SK-N-SH (cell line): Measurements from ENCODE around the gene PNKP. TPM values are rescaled to one million over a fixed set of nuclear protein-coding genes. Genes with fewer than 3 reads are reported as not detected.

Source experiments
- CTCF ChIA-PET: fragments of 300-600, 350-600 bp; formaldehyde crosslinking; extraction: SDS; loops from one replicate; lab custom pipeline; 2021; lab: Yijun Ruan, JAX
- POLR2A ChIA-PET: fragments of 350-600 bp; sonication (Branson Sonifier 250); formaldehyde crosslinking; extraction: SDS; loops from one replicate; lab custom pipeline; 2020; ENCODE audit warnings: antibody characterized with exemption, inconsistent platforms; lab: Yijun Ruan, JAX
- DNase-seq: peaks from one replicate; pipeline ENCODE4 v3.0.0; 2012
- H2AFZ ChIP-seq: fragments of 200-600 bp; sonication (generic); 2 replicates; pipeline ENCODE4 v1.8.1; 2016; ENCODE audit warnings: antibody characterized with exemption, mild to moderate bottlenecking, low read depth
- H3F3A ChIP-seq: fragments of 200-600 bp; sonication (generic); replicated peaks from 2 replicates; pipeline ENCODE3; 2016; ENCODE audit warnings: antibody characterized with exemption, mild to moderate bottlenecking; ENCODE audit not compliant: insufficient read depth
- H3K27ac ChIP-seq, 2 experiments: fragments of 200-500 bp in 1 of 2; fragments of 200-600 bp in 1 of 2; sonication (Bioruptor generic) in 1 of 2; sonication (generic), shearing (Covaris generic) in 1 of 2; 2 replicates each; pipeline versions ENCODE4 v1.5.1 to v1.6.1; 2014 to 2016; ENCODE audit warnings: low read depth in 2 of 2, inconsistent platforms in 1 of 2, low read length in 1 of 2, mild to moderate bottlenecking in 1 of 2, mixed read lengths in 1 of 2
- H3K27me3 ChIP-seq: fragments of 200-600 bp; sonication (generic), shearing (Covaris generic); 2 replicates; pipeline ENCODE4 v1.6.1; 2016; ENCODE audit warnings: mixed run types; ENCODE audit not compliant: insufficient read depth
- H3K36me3 ChIP-seq, 2 experiments: fragments of 200-500 bp in 1 of 2; fragments of 200-600 bp in 1 of 2; sonication (Bioruptor generic) in 1 of 2; sonication (generic) in 1 of 2; replicated peaks in 1 of 2; 2 replicates each; pipeline versions ENCODE3 to v1.5.1; 2014 to 2016; ENCODE audit warnings: low read length in 1 of 2, mild to moderate bottlenecking in 1 of 2; ENCODE audit not compliant: insufficient read depth in 2 of 2, control insufficient read depth in 1 of 2
- H3K4me1 ChIP-seq, 2 experiments: fragments of 200-500 bp in 1 of 2; fragments of 200-600 bp in 1 of 2; sonication (Bioruptor generic) in 1 of 2; sonication (generic), shearing (Covaris generic) in 1 of 2; 2 replicates each; pipeline versions ENCODE4 v1.5.1 to v1.6.1; 2014 to 2016; ENCODE audit warnings: low read depth in 1 of 2, low read length in 1 of 2, mixed run types in 1 of 2; ENCODE audit not compliant: insufficient read depth in 2 of 2, control insufficient read depth in 1 of 2
- H3K4me2 ChIP-seq: fragments of 200-600 bp; sonication (generic), shearing (Covaris generic); 2 replicates; pipeline ENCODE4 v1.6.1; 2017; ENCODE audit warnings: mixed run types
- H3K4me3 ChIP-seq, 2 experiments: fragments of 200-500 bp in 1 of 2; fragments of 200-600 bp in 1 of 2; sonication (Bioruptor generic) in 1 of 2; sonication (generic), shearing (Covaris generic) in 1 of 2; 2 replicates each; pipeline versions ENCODE4 v1.5.1 to v1.8.1; 2014 to 2016; ENCODE audit warnings: low read depth in 2 of 2, inconsistent platforms in 1 of 2, low read length in 1 of 2, mild to moderate bottlenecking in 1 of 2, mixed read lengths in 1 of 2, moderate library complexity in 1 of 2
- H3K79me2 ChIP-seq: fragments of 200-600 bp; sonication (generic); 2 replicates; pipeline ENCODE4 v1.8.1; 2017; ENCODE audit warnings: mild to moderate bottlenecking; ENCODE audit not compliant: insufficient read depth
- H3K9ac ChIP-seq: fragments of 200-600 bp; sonication (generic); 2 replicates; pipeline ENCODE4 v1.6.1; 2017; ENCODE audit warnings: mixed run types
- H3K9me2 ChIP-seq: fragments of 200-600 bp; sonication (generic); 2 replicates; pipeline ENCODE4 v1.6.1; 2017; ENCODE audit warnings: mixed run types
- H3K9me3 ChIP-seq: fragments of 200-600 bp; sonication (generic); 2 replicates; pipeline ENCODE4 v1.6.1; 2017; ENCODE audit warnings: mixed run types, mild to moderate bottlenecking, moderate library complexity
- H4K20me1 ChIP-seq: fragments of 200-600 bp; sonication (generic); 2 replicates; pipeline ENCODE4 v1.6.1; 2017; ENCODE audit warnings: mild to moderate bottlenecking, mixed run types; ENCODE audit not compliant: insufficient read depth
- FOSL2 ChIP-seq: IDR thresholded peaks from 2 replicates; pipeline ENCODE4 v1.4.0; 2012; ENCODE audit warnings: low read depth, mild to moderate bottlenecking, moderate library complexity, borderline replicate concordance
- IRF3 ChIP-seq: fragments of 150-350 bp; IDR thresholded peaks from 2 replicates; pipeline ENCODE4 v1.6.1; 2016; ENCODE audit warnings: mild to moderate bottlenecking, low read depth, low read length
- REST ChIP-seq: IDR thresholded peaks from 2 replicates; pipeline ENCODE4 v1.6.1; 2012; ENCODE audit warnings: mild to moderate bottlenecking, low read depth, low read length, moderate library complexity
- RXRA ChIP-seq: IDR thresholded peaks from 2 replicates; pipeline ENCODE4 v1.4.0; 2012; ENCODE audit warnings: low read depth, mild to moderate bottlenecking, borderline replicate concordance
- USF1 ChIP-seq: IDR thresholded peaks from 2 replicates; pipeline ENCODE4 v1.4.0; 2012; ENCODE audit warnings: low read depth, borderline replicate concordance
- WGBS: methylation state at CpG from one replicate; pipeline ENCODE4 v1.1.6; 2017; ENCODE audit warnings: low lambda C conversion rate; 5-methylcytosine and 5-hydroxymethylcytosine counted together
- polyA plus RNA-seq, 3 experiments: library from polyadenylated mRNA; depleted of rRNA; stranded (reverse); fragments of >200 nt; gene quantifications; 2 replicates each; pipeline ENCODE4 v1.2.3, GENCODE V29; 2012

The PNKP gene
- polyA plus RNA-seq, 1 of the 3 experiments (the other 2 are of a cell fraction), result 52.0 TPM

GRCh38 chr19:49875177-49875576, 7.8 kb upstream of the PNKP start:
- H3K4me1 ChIP-seq, result peaks cover 11 to 38% of the 10 kb centered on the region in 2 experiments
- H3K36me3 ChIP-seq, result peaks cover 12 to 32% of the 10 kb centered on the region in 2 experiments
- DNase-seq, result no peak
- H4K20me1 ChIP-seq, result no peaks in the 10 kb centered on the region
- no peak overlapping the region for H2AFZ ChIP-seq
- no peak for TF ChIP-seq RXRA
- no peaks in the 10 kb centered on the region for H3K9me2 ChIP-seq
- peak overlapping the region; percentile 95 for H3K4me2 ChIP-seq
- peak overlapping the region; percentile 96 to 99; a peak in 3 of 4 replicates for H3K27ac ChIP-seq
- H3K9ac ChIP-seq, result peak overlapping the region; percentile 97
- H3K4me3 ChIP-seq, result peak overlapping the region; percentile 74 to 99
- H3F3A ChIP-seq, result peaks cover 5% of the 10 kb centered on the region
- peaks cover 59% of the 10 kb centered on the region for H3K79me2 ChIP-seq
- WGBS, result 68% methylated on average over 4 of the region's 4 CpGs
- ChIA-PET CTCF (interaction anchor here (1.1 kb wide), 1 partner anchor 12 kb away, joined by 4 read pairs; no protein-coding TSS in a partner anchor), POLR2A (interaction anchor here (2.0 to 2.7 kb wide), 2 partner anchors 24 to 55 kb away, joined by 8 to 19 read pairs; partner anchors contain the start of genes NUP62 and PTOV1)
- H3K9me3 ChIP-seq, result no peaks in the 10 kb centered on the region
- H3K27me3 ChIP-seq, result no peaks in the 10 kb centered on the region

GRCh38 chr19:49874503-49875157, 7.3 kb upstream of the PNKP start:
- Histone ChIP-seq H3K4me2 (peak overlapping the region; percentile 95), H3K79me2 (peaks cover 56% of the 10 kb centered on the region)
- POLR2A ChIA-PET, result no interaction called here

More at GRCh38 chr19:49874503-49875157, 7.3 kb upstream of the PNKP start:
- no peak for DNase-seq
- TF ChIP-seq IRF3 (no peak), FOSL2 (no peak), REST (no peak), USF1 (no peak)
- H4K20me1 ChIP-seq, result no peaks in the 10 kb centered on the region
- H3K9me3 ChIP-seq, result no peaks in the 10 kb centered on the region
- H3K4me1 ChIP-seq, result peaks cover 13 to 41% of the 10 kb centered on the region in 2 experiments
- no peak overlapping the region; a peak in 1 of 4 replicates for H3K27ac ChIP-seq
- H3K27me3 ChIP-seq, result no peaks in the 10 kb centered on the region
- H3K9ac ChIP-seq, result peak overlapping the region; percentile 97; the same call in 1 of the 2 replicates
- CTCF ChIA-PET, result no interaction called here
- H3K9me2 ChIP-seq, result no peaks in the 10 kb centered on the region
- peaks cover 11 to 31% of the 10 kb centered on the region in 2 experiments for H3K36me3 ChIP-seq
- no peak overlapping the region for H3K4me3 ChIP-seq
- peaks cover 6% of the 10 kb centered on the region for H3F3A ChIP-seq
- H2AFZ ChIP-seq, result no peak overlapping the region
- 82% methylated on average over 7 of the region's 11 CpGs for WGBS
